GM12878 (cell line): ENCODE measurements around the gene HIVEP3. TPM values are rescaled to one million over a fixed set of nuclear protein-coding genes. Genes with fewer than 3 reads are reported as not detected.

Source experiments
- CREM ChIP-seq: IDR thresholded peaks from 2 replicates; pipeline ENCODE4 v1.6.1; 2014; ENCODE audit warnings: antibody characterized with exemption, low read depth
- JUNB ChIP-seq: IDR thresholded peaks from 2 replicates; pipeline ENCODE4 v1.6.1; 2016; ENCODE audit warnings: antibody characterized with exemption, mild to moderate bottlenecking
- KDM1A ChIP-seq: fragments of 200-600 bp; sonication (generic); IDR thresholded peaks from 2 replicates; pipeline ENCODE4 v1.6.1; 2016; ENCODE audit warnings: borderline replicate concordance
- MTA2 ChIP-seq: fragments of 450-650 bp; IDR thresholded peaks from 2 replicates; pipeline ENCODE4 v1.6.1; 2016; ENCODE audit warnings: low read depth, mild to moderate bottlenecking, moderate library complexity
- NR2C2 ChIP-seq: IDR thresholded peaks from 2 replicates; pipeline ENCODE4 v1.6.1; 2011; ENCODE audit warnings: borderline replicate concordance, low read depth; ENCODE audit not compliant: control insufficient read depth, insufficient read length
- PAX8 ChIP-seq: fragments of 450-650 bp; IDR thresholded peaks from 2 replicates; pipeline ENCODE4 v1.6.1; 2017; ENCODE audit warnings: mild to moderate bottlenecking, moderate library complexity
- POLR2A ChIP-seq: IDR thresholded peaks from 2 replicates; pipeline ENCODE4 v1.6.1; 2011; ENCODE audit warnings: low read depth, mild to moderate bottlenecking, low read length
- RBBP5 ChIP-seq: fragments of 200-600 bp; sonication (generic); conservative IDR thresholded peaks from 2 replicates; pipeline ENCODE4 v1.6.1; 2016
- SMAD1 ChIP-seq: fragments of 450-650 bp; IDR thresholded peaks from 2 replicates; pipeline ENCODE4 v1.6.1; 2018; ENCODE audit warnings: mild to moderate bottlenecking, low read depth; ENCODE audit not compliant: partially characterized antibody
- SMAD5 ChIP-seq: IDR thresholded peaks from 2 replicates; pipeline ENCODE4 v1.6.1; 2016; ENCODE audit warnings: antibody characterized with exemption, low read depth
- SUPT20H ChIP-seq: IDR thresholded peaks from 2 replicates; pipeline ENCODE4 v1.6.1; 2011; ENCODE audit warnings: low read depth, mild to moderate bottlenecking, low read length, moderate library complexity, borderline replicate concordance; ENCODE audit not compliant: control insufficient read depth
- SUZ12 ChIP-seq: fragments of 200-600 bp; sonication (generic); IDR thresholded peaks from one replicate; pipeline ENCODE4 v1.6.1; 2018; ENCODE audit warnings: antibody characterized with exemption, mild to moderate bottlenecking; ENCODE audit not compliant: unreplicated experiment
- polyA plus RNA-seq, 11 experiments: library from polyadenylated mRNA; depleted of rRNA in 4 of 11; unstranded in 6 of 11; stranded (reverse) in 5 of 11; fragments of >200 nt; fragmentation: Nextera tagmentation in 4 of 11; fragmentation: Illumina TruSeq in 1 of 11; extraction: Ambion mirVana in 4 of 11; extraction: Trizol in 1 of 11; gene quantifications; 1 replicate in 1 of 11; 2 replicates in 10 of 11; pipeline versions ENCODE4 v1.2.1 to v1.2.3, GENCODE V29; 2011 to 2016; ENCODE audit warnings: inconsistent platforms in 2 of 11, missing spikeins in 2 of 11, low read depth in 1 of 11
- total RNA-seq, 4 experiments: library from RNA; depleted of rRNA in 3 of 4; stranded (reverse); fragments of >200 nt in 3 of 4; fragmentation: Illumina TruSeq in 1 of 4; extraction: Trizol in 1 of 4; gene quantifications; 2 replicates each; pipeline versions ENCODE4 v1.2.1 to v1.2.3, GENCODE V29; 2013 to 2021
- TF ChIP-seq, protein P1 (sequence below): fragments of 450-650 bp; IDR thresholded peaks from 2 replicates; pipeline ENCODE4 v1.6.1; 2017; ENCODE audit warnings: low read depth, mild to moderate bottlenecking, moderate library complexity
- TF ChIP-seq, protein P2 (sequence below): IDR thresholded peaks from 2 replicates; pipeline ENCODE4 v1.6.1; 2011; ENCODE audit warnings: mild to moderate bottlenecking, low read depth, low read length, moderate library complexity; ENCODE audit not compliant: insufficient replicate concordance
- TF ChIP-seq, protein P3 (sequence below): IDR thresholded peaks from 2 replicates; pipeline ENCODE4 v1.6.1; 2011; ENCODE audit warnings: low read depth, mild to moderate bottlenecking, low read length, moderate library complexity, borderline replicate concordance; ENCODE audit errors: extremely low read depth
- TF ChIP-seq, protein P4 (sequence below): IDR thresholded peaks from 2 replicates; pipeline ENCODE4 v1.6.1; 2012; ENCODE audit warnings: improper control_type of control experiment, low read depth, low read length; ENCODE audit not compliant: insufficient replicate concordance
- TF ChIP-seq, protein P5 (sequence below): fragments of 450-650 bp; formaldehyde crosslinking; IDR thresholded peaks from 2 replicates; pipeline ENCODE4 v1.4.0; 2020; ENCODE audit warnings: mild to moderate bottlenecking, moderate library complexity

Gene HIVEP3
- total and polyA plus RNA-seq, 10 of the 15 experiments (the other 5 are each of a cell fraction or from before 2014, with no cell fraction given), result 1.8 to 13.6 (median 3.8) TPM

DNA sequence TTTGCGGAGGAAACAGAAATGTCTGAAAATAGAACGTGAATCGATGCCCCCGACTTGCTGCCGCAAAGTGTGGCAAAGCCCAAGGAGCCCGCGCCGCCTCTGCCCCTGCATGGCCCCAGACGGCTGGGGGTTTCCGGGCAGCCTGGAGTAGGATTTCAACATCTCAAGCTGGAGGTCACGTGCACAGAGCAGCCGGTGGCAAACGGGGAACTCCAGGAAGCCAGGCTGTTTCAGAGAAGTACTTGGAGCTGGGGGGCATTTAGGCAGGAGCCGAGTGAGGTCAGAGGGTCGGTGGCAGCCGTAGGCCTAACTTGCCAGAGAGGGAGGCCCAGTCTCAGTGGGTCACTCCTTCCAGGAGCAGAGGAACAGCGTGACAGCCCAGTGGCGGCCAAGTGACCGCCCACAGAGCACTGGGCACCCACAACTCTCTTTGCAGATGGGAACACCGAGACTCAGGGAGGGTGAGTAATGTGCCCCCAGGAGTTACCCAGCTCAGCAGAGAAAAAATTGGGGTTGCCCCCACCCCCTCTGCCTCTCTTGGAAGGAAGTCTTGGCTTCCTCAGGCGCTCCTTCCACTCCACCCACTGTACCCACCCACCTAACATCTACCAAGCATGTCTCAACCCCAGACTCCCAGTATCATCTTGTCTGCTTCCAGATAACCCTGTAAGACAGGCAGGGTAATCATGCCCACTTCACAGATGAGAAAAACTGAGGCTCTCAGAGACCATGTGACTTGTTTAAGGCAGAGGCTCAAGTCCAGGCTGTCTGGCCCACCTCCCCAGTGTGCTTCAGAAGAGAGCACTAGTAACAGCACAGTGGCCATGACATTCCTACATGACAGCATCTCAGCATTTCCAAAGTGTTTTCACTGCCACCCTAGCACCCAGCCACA, 179.4 kb downstream of the HIVEP3 start (continued):
- no peak for TF ChIP-seq KDM1A
- TF ChIP-seq MTA2, result peak; percentile 69
- no peak for TF ChIP-seq SUPT20H
- TF ChIP-seq, protein P1, sequence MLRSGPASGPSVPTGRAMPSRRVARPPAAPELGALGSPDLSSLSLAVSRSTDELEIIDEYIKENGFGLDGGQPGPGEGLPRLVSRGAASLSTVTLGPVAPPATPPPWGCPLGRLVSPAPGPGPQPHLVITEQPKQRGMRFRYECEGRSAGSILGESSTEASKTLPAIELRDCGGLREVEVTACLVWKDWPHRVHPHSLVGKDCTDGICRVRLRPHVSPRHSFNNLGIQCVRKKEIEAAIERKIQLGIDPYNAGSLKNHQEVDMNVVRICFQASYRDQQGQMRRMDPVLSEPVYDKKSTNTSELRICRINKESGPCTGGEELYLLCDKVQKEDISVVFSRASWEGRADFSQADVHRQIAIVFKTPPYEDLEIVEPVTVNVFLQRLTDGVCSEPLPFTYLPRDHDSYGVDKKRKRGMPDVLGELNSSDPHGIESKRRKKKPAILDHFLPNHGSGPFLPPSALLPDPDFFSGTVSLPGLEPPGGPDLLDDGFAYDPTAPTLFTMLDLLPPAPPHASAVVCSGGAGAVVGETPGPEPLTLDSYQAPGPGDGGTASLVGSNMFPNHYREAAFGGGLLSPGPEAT, result peak; percentile 97
- peak; percentile 57 for TF ChIP-seq POLR2A
- TF ChIP-seq PAX8, result no peak
- TF ChIP-seq, protein P2, sequence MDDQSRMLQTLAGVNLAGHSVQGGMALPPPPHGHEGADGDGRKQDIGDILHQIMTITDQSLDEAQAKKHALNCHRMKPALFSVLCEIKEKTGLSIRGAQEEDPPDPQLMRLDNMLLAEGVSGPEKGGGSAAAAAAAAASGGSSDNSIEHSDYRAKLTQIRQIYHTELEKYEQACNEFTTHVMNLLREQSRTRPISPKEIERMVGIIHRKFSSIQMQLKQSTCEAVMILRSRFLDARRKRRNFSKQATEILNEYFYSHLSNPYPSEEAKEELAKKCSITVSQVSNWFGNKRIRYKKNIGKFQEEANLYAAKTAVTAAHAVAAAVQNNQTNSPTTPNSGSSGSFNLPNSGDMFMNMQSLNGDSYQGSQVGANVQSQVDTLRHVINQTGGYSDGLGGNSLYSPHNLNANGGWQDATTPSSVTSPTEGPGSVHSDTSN, result no peak
- no peak for TF ChIP-seq SMAD5
- no peak for TF ChIP-seq RBBP5
- no peak for TF ChIP-seq SMAD1
- TF ChIP-seq, protein P3, sequence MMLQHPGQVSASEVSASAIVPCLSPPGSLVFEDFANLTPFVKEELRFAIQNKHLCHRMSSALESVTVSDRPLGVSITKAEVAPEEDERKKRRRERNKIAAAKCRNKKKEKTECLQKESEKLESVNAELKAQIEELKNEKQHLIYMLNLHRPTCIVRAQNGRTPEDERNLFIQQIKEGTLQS, result peak; percentile 19; the same call in 1 of the 2 replicates
- TF ChIP-seq JUNB, result no peak
- TF ChIP-seq, protein P4, sequence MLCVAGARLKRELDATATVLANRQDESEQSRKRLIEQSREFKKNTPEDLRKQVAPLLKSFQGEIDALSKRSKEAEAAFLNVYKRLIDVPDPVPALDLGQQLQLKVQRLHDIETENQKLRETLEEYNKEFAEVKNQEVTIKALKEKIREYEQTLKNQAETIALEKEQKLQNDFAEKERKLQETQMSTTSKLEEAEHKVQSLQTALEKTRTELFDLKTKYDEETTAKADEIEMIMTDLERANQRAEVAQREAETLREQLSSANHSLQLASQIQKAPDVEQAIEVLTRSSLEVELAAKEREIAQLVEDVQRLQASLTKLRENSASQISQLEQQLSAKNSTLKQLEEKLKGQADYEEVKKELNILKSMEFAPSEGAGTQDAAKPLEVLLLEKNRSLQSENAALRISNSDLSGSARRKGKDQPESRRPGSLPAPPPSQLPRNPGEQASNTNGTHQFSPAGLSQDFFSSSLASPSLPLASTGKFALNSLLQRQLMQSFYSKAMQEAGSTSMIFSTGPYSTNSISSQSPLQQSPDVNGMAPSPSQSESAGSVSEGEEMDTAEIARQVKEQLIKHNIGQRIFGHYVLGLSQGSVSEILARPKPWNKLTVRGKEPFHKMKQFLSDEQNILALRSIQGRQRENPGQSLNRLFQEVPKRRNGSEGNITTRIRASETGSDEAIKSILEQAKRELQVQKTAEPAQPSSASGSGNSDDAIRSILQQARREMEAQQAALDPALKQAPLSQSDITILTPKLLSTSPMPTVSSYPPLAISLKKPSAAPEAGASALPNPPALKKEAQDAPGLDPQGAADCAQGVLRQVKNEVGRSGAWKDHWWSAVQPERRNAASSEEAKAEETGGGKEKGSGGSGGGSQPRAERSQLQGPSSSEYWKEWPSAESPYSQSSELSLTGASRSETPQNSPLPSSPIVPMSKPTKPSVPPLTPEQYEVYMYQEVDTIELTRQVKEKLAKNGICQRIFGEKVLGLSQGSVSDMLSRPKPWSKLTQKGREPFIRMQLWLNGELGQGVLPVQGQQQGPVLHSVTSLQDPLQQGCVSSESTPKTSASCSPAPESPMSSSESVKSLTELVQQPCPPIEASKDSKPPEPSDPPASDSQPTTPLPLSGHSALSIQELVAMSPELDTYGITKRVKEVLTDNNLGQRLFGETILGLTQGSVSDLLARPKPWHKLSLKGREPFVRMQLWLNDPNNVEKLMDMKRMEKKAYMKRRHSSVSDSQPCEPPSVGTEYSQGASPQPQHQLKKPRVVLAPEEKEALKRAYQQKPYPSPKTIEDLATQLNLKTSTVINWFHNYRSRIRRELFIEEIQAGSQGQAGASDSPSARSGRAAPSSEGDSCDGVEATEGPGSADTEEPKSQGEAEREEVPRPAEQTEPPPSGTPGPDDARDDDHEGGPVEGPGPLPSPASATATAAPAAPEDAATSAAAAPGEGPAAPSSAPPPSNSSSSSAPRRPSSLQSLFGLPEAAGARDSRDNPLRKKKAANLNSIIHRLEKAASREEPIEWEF, result no peak
- no peak for TF ChIP-seq NR2C2
- TF ChIP-seq, protein P5, sequence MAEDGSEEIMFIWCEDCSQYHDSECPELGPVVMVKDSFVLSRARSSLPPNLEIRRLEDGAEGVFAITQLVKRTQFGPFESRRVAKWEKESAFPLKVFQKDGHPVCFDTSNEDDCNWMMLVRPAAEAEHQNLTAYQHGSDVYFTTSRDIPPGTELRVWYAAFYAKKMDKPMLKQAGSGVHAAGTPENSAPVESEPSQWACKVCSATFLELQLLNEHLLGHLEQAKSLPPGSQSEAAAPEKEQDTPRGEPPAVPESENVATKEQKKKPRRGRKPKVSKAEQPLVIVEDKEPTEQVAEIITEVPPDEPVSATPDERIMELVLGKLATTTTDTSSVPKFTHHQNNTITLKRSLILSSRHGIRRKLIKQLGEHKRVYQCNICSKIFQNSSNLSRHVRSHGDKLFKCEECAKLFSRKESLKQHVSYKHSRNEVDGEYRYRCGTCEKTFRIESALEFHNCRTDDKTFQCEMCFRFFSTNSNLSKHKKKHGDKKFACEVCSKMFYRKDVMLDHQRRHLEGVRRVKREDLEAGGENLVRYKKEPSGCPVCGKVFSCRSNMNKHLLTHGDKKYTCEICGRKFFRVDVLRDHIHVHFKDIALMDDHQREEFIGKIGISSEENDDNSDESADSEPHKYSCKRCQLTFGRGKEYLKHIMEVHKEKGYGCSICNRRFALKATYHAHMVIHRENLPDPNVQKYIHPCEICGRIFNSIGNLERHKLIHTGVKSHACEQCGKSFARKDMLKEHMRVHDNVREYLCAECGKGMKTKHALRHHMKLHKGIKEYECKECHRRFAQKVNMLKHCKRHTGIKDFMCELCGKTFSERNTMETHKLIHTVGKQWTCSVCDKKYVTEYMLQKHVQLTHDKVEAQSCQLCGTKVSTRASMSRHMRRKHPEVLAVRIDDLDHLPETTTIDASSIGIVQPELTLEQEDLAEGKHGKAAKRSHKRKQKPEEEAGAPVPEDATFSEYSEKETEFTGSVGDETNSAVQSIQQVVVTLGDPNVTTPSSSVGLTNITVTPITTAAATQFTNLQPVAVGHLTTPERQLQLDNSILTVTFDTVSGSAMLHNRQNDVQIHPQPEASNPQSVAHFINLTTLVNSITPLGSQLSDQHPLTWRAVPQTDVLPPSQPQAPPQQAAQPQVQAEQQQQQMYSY (CRISPR knock-in tag), result 0 out of 2 replicates have a peak, but pooled peaks have one; percentile 40
- TF ChIP-seq CREM, result peak; percentile 42; the same call in 1 of the 2 replicates
- TF ChIP-seq SUZ12, result no peak
